Stimulated activated CD8-positive, alpha-beta memory T cell treated with anti-CD3 and anti-CD28 coated beads, Interleukin-2, amount 100 ng/mL, for 48 hours (primary cell): Measurements from ENCODE around the gene PIP4K2B.
"Not testable (repeated sequence)": the region's sequence is repeated elsewhere in the genome, so short reads cannot be mapped to it uniquely, and the experiment has no call there.

ENCODE experiments used
- DNase-seq, 2 donors: peaks; one replicate each; pipeline ENCODE4 v3.0.0-alpha.2; 2020; ENCODE audit warnings: low read depth in 2 of 2

The PIP4K2B gene

GRCh38 chr17:38730526-38731379 lies 68.6 kb downstream of the PIP4K2B start:
- no peak for DNase-seq

GRCh38 chr17:38729886-38730525 lies 69.3 kb downstream of the PIP4K2B start, which contains the start of gene CISD3:
Gene CISD3 (plus strand): TSS chr17:38730341. CDS start chr17:38730359, 18 bp downstream.
- DNase-seq, result peak; percentile 79 to 85

GRCh38 chr17:38729368-38729885 lies 69.9 kb downstream of the PIP4K2B start:
- DNase-seq, result no peak

GRCh38 chr17:38728290-38728831 lies 71.0 kb downstream of the PIP4K2B start:
- peak in 1 of 2 donors; percentile 39 for DNase-seq

- peak in 1 of 2 donors; percentile 74 for DNase-seq
Observed at GRCh38 chr17:38727736-38728135, 71.6 kb downstream of the PIP4K2B start.

DNA sequence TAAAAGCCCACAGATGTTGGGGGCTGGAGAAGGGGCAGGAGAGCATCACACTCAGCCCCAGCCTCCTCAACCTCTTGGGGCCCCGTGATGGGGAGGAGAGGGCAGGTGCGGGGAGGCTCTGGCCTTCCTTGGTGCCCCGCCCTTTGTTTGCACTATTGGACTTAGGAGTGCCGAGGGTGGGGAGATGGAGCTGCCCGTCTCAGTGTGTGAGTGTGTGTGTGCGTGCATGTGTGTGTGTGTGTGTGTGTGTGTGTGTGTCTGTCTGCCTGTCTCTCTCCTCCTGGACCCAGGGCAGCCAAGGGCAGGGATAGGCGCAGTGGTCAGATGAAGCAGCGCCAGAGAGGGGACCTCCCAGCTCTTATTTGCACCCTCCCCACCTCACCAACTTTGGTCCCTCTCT lies 73.2 kb downstream of the PIP4K2B start:
- DNase-seq, result not testable (repeated sequence)

- no peak for DNase-seq
Observed at GRCh38 chr17:38725066-38725465, 74.3 kb downstream of the PIP4K2B start.

DNA sequence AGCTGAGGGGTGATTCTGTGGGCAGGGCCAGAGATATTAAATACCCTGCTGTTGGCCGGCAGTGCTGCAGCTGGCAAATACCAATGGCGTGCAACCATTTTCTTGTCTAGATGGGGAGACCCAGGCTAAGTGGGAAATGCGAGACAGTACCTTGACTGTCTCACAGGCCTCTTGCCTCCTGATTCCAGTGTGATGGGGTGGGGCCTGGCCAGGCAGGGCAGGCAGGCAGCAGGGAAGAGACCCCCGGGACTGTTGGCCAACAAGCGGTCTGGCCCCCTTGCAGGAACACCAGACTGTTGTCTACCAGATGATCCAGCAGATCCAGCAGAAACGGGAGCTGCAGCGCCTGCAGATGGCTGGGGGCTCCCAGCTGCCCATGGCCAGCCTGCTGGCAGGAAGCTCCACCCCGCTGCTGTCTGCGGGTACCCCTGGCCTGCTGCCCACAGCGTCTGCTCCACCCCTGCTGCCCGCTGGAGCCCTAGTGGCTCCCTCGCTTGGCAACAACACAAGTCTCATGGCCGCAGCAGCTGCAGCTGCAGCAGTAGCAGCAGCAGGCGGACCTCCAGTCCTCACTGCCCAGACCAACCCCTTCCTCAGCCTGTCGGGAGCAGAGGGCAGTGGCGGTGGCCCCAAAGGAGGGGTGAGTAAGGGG lies 74.9 kb downstream of the PIP4K2B start:
- DNase-seq, result no peak

- no peak for DNase-seq
Observed at GRCh38 chr17:38721802-38722201, 77.6 kb downstream of the PIP4K2B start.

DNA sequence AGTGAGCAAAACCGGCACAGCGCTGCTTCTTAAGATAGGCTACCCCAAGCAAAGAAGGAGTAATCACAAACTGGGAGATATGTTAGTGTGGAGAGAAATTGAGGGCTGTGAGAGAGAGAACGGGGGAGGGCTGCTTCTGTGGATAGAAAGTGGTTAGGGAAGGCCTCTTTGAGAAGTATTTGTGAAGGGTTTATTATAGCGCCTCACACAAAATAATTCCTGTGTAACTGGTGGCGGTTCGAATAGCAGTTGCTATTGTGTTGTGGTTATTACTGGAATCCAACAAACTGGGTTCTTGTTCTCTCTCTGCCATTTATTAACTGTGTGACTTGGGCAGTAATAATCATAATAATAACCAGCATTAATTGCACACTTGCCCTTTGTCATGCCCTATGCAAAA lies 78.4 kb downstream of the PIP4K2B start:
- DNase-seq, result no peak

GRCh38 chr17:38719943-38720641 lies 79.3 kb downstream of the PIP4K2B start:
- DNase-seq, result no peak

GRCh38 chr17:38719289-38719942 lies 79.9 kb downstream of the PIP4K2B start:
- no peak for DNase-seq

GRCh38 chr17:38717139-38717745 lies 82.1 kb downstream of the PIP4K2B start:
- no peak for DNase-seq

- no peak for DNase-seq
Observed at GRCh38 chr17:38716368-38717005, 82.9 kb downstream of the PIP4K2B start.
